ENCODE measurements around the gene NDUFS4.

The NDUFS4 gene

GRCh38 chr5:53555160-53555559 is 5.3 kb upstream of the NDUFS4 start:
- DNase-seq (ENCODE audit: low read depth) = no peak
- no peak overlapping the region for H3K4me3 ChIP-seq (ENCODE audit: low read depth, low read length)
- no peak for TF ChIP-seq CTCF (IDR thresholded peaks at IDR 0.05; ENCODE audit: low read depth, low read length, missing control alignments)

GRCh38 chr5:53556001-53556400 is 4.4 kb upstream of the NDUFS4 start:
- TF ChIP-seq CTCF (IDR thresholded peaks at IDR 0.05; ENCODE audit: low read depth, low read length, missing control alignments) = no peak
- DNase-seq (ENCODE audit: low read depth) = no peak

GRCh38 chr5:53557386-53557785 is 3.1 kb upstream of the NDUFS4 start:
- no peak overlapping the region for H3K4me3 ChIP-seq (ENCODE audit: low read depth, low read length)
- no peak for DNase-seq (ENCODE audit: low read depth)
- no peak for TF ChIP-seq CTCF (IDR thresholded peaks at IDR 0.05; ENCODE audit: low read depth, low read length, missing control alignments)

More at GRCh38 chr5:53556001-53556400, 4.4 kb upstream of the NDUFS4 start:
- no peak overlapping the region for H3K4me3 ChIP-seq (ENCODE audit: low read depth, low read length)

- no peak for TF ChIP-seq CTCF (IDR thresholded peaks at IDR 0.05; ENCODE audit: low read depth, low read length, missing control alignments)
- no peak for DNase-seq (ENCODE audit: low read depth)
- no peak overlapping the region for H3K4me3 ChIP-seq (ENCODE audit: low read depth, low read length)
Measured at GRCh38 chr5:53558966-53559365, 1.5 kb upstream of the NDUFS4 start.

- peak overlapping the region; percentile 88 for H3K4me3 ChIP-seq (ENCODE audit: low read depth, low read length)
- DNase-seq (ENCODE audit: low read depth) = no peak
- no peak for TF ChIP-seq CTCF (IDR thresholded peaks at IDR 0.05; ENCODE audit: low read depth, low read length, missing control alignments)
Measured at GRCh38 chr5:53560028-53560427, 411 bp upstream of the NDUFS4 start.

- no peak overlapping the region for H3K4me3 ChIP-seq (ENCODE audit: low read depth, low read length)
- DNase-seq (ENCODE audit: low read depth) = no peak
- no peak for TF ChIP-seq CTCF (IDR thresholded peaks at IDR 0.05; ENCODE audit: low read depth, low read length, missing control alignments)
Measured at GRCh38 chr5:53568401-53568800, 8.0 kb downstream of the NDUFS4 start.

- no peak for TF ChIP-seq CTCF (IDR thresholded peaks at IDR 0.05; ENCODE audit: low read depth, low read length, missing control alignments)
- no peak overlapping the region for H3K4me3 ChIP-seq (ENCODE audit: low read depth, low read length)
- no peak for DNase-seq (ENCODE audit: low read depth)
Measured at GRCh38 chr5:53568871-53569270, 8.4 kb downstream of the NDUFS4 start.

All from GM12864 (cell line).